ENCODE measurements around the gene INAFM1.

DNA sequence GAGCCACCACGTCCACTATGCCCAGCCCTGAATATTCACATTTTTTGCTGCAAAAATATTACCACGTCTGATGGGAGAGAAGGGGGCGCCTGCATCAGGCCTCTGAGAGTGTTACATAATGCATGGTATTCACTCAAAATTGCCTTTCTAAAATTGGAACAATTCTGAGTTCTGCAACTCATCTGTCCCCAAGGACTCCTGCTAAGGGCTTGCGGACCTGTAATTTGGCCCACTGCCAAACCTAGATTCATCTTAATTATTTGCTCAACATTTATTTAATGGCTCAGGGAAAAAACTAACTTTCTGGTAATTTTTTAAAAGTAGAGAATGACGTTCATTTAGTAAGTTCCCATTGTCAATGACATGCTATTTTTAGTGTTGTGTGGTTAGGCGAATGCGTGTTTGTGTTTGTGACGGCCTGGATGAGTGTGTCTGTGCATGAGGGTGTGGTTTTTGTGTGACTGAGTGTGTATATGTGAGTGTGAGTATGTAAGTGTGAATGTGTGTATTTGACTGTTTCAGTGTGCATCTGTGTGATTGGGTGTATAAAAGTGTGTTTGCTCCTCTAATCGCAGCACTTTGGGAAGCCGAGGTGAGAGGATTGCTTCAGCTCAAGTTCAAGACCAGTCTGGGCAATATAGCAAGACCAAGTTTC is 8.8 kb downstream of the INAFM1 start:
- TF ChIP-seq, protein P1, sequence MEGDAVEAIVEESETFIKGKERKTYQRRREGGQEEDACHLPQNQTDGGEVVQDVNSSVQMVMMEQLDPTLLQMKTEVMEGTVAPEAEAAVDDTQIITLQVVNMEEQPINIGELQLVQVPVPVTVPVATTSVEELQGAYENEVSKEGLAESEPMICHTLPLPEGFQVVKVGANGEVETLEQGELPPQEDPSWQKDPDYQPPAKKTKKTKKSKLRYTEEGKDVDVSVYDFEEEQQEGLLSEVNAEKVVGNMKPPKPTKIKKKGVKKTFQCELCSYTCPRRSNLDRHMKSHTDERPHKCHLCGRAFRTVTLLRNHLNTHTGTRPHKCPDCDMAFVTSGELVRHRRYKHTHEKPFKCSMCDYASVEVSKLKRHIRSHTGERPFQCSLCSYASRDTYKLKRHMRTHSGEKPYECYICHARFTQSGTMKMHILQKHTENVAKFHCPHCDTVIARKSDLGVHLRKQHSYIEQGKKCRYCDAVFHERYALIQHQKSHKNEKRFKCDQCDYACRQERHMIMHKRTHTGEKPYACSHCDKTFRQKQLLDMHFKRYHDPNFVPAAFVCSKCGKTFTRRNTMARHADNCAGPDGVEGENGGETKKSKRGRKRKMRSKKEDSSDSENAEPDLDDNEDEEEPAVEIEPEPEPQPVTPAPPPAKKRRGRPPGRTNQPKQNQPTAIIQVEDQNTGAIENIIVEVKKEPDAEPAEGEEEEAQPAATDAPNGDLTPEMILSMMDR (conservative IDR thresholded peaks at IDR 0.05; ENCODE audit: low read length) = no peak
- no peak for TF ChIP-seq EZH2phosphoT487 (IDR thresholded peaks at IDR 0.05; ENCODE audit: borderline replicate concordance, low read depth, low read length)

Data from OCI-LY7 (cell line).